Activated naive CD4-positive, alpha-beta T cell treated with anti-CD3 and anti-CD28 coated beads, Interleukin-2, amount 50 U/mL, for 72 hours (primary cell): ENCODE results near the gene GNL2. TPM values are rescaled to one million over a fixed set of nuclear protein-coding genes. Genes with fewer than 3 reads are reported as not detected.
"Not testable (repeated sequence)": the region's sequence is repeated elsewhere in the genome, so short reads cannot be mapped to it uniquely, and the experiment has no call there.

Experiments used
- ATAC-seq, 2 donors: fragments of 150-1000 bp; cut with Tn5 transposase; 2 replicates each; pipeline ENCODE4 v1.10.0; 2021; ENCODE audit warnings: mild to moderate bottlenecking in 2 of 2, moderate library complexity in 2 of 2
- DNase-seq, 2 donors: peaks; one replicate each; pipeline ENCODE4 v3.0.0; 2021 to 2022; ENCODE audit warnings: low spot score in 2 of 2
- H3K27ac Mint-ChIP-seq, 2 donors: one replicate each; pipeline ENCODE4 v1.8.0; 2022; ENCODE audit warnings: mild to moderate bottlenecking in 2 of 2, mixed read lengths in 2 of 2
- H3K36me3 Mint-ChIP-seq, 2 donors: one replicate each; pipeline ENCODE4 v1.8.0; 2022; ENCODE audit warnings: mixed read lengths in 2 of 2
- H3K9me3 Mint-ChIP-seq, 2 donors: one replicate each; pipeline ENCODE4 v1.8.0; 2022; ENCODE audit warnings: mixed read lengths in 2 of 2
- total RNA-seq, 2 donors: library from RNA; stranded (reverse); gene quantifications; one replicate each; pipeline ENCODE4 v1.2.3, GENCODE V29; 2022

Gene GNL2
- total RNA-seq, 2 donors from 2014 or later, result 70.3 to 75.7 TPM

GRCh38 chr1:37574834-37575480 is 20.8 kb downstream of the GNL2 start:
- Mint-ChIP-seq H3K27ac (peak overlapping the region; percentile 49 to 96), H3K9me3 (no peaks in the 10 kb centered on the region), H3K36me3 (peaks cover 25 to 61% of the 10 kb centered on the region in 2 donors)
- DNase-seq (no peak), ATAC-seq (peak; percentile 51 to 76)

- Mint-ChIP-seq H3K36me3 (peaks cover 41 to 60% of the 10 kb centered on the region in 2 donors), H3K27ac (peak overlapping the region; percentile 72 to 77), H3K9me3 (no peaks in the 10 kb centered on the region)
- ATAC-seq (no peak), DNase-seq (no peak)
Observed at GRCh38 chr1:37570528-37571334, 25.0 kb downstream of the GNL2 start.

- no peak for ATAC-seq
- DNase-seq, result no peak
- H3K36me3 Mint-ChIP-seq, result peaks cover 22 to 37% of the 10 kb centered on the region in 2 donors
- H3K9me3 Mint-ChIP-seq, result no peaks in the 10 kb centered on the region
- H3K27ac Mint-ChIP-seq, result no peak overlapping the region
Observed at GRCh38 chr1:37567023-37567422, 28.7 kb downstream of the GNL2 start.

- Mint-ChIP-seq H3K9me3 (no peaks in the 10 kb centered on the region), H3K27ac (no peak overlapping the region), H3K36me3 (peaks cover 16 to 25% of the 10 kb centered on the region in 2 donors)
- no peak for ATAC-seq
- DNase-seq, result no peak
Observed at GRCh38 chr1:37564892-37565291, 30.8 kb downstream of the GNL2 start.

- no peak for ATAC-seq
- Mint-ChIP-seq H3K36me3 (peaks cover 6 to 10% of the 10 kb centered on the region in 2 donors), H3K27ac (peak overlapping the region in 1 of 2 donors; percentile 47), H3K9me3 (no peaks in the 10 kb centered on the region)
- no peak for DNase-seq
Observed at GRCh38 chr1:37562984-37563383, 32.8 kb downstream of the GNL2 start.

GRCh38 chr1:37561133-37562132 is 34.3 kb downstream of the GNL2 start:
- no peaks in the 10 kb centered on the region for H3K9me3 Mint-ChIP-seq
- DNase-seq (peak in 1 of 2 donors; percentile 45), ATAC-seq (peak; percentile 64 to 74)
- peak overlapping the region; percentile 3 to 93 for H3K27ac Mint-ChIP-seq
- H3K36me3 Mint-ChIP-seq, result peaks cover 0 to 5% of the 10 kb centered on the region in 2 donors

GRCh38 chr1:37560401-37561132 is 35.2 kb downstream of the GNL2 start:
- no peak for ATAC-seq
- Mint-ChIP-seq H3K9me3 (no peaks in the 10 kb centered on the region), H3K36me3 (peaks cover 0 to 3% of the 10 kb centered on the region in 2 donors), H3K27ac (peak overlapping the region in 1 of 2 donors; percentile 51)
- no peak for DNase-seq

GRCh38 chr1:37559957-37560379 is 35.8 kb downstream of the GNL2 start:
- not testable (repeated sequence) for H3K36me3 Mint-ChIP-seq, H3K27ac Mint-ChIP-seq, ATAC-seq, DNase-seq, H3K9me3 Mint-ChIP-seq

DNA sequence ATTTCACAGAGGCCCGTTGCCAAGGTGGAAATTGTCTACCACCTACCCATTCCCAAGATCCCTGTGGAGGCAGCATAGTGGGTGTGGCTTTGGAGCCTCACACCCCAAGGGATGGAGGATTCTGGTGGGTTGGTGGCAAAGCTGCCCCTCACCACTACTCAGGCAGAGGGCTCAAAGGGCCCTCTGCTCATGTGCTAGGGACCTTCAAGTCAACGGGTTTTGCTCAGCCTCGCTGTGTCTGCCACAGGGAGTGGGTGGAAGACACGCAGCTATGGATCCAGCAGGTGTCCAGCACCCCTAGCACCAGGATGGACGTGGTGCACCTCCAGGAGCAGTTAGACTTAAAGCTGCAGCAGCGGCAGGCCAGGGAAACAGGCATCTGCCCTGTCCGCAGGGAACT is 36.7 kb downstream of the GNL2 start:
- DNase-seq, result no peak
- Mint-ChIP-seq H3K36me3 (peaks cover 4 to 5% of the 10 kb centered on the region in 2 donors), H3K9me3 (no peaks in the 10 kb centered on the region), H3K27ac (peak overlapping the region in 1 of 2 donors; percentile 34)
- ATAC-seq, result no peak

DNA sequence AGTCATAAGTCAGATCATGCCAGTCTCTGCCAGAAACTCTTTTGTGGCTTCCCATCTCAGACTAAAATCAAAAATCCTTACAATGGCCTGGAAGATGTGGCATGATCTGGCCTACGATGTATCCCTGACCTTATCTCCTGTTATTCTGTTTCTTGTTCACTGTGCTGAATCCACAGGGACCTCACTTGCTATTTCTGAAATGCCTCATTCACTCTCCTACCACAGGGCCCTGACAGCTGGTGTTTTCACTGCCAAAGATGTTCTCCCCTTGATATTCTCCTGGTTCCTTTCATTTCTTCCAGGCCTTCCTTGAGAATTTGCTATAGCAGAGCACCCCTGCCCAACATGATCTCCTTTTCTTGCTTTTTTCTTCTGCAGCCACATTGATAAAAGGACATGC is 37.3 kb downstream of the GNL2 start:
- Mint-ChIP-seq H3K9me3 (no peaks in the 10 kb centered on the region), H3K27ac (peak overlapping the region in 1 of 2 donors; percentile 34), H3K36me3 (peaks cover 8 to 10% of the 10 kb centered on the region in 2 donors)
- ATAC-seq, result no peak
- DNase-seq, result no peak

GRCh38 chr1:37557402-37557801 is 38.3 kb downstream of the GNL2 start:
- Mint-ChIP-seq H3K36me3 (peaks cover 15 to 19% of the 10 kb centered on the region in 2 donors), H3K27ac (no peak overlapping the region), H3K9me3 (no peaks in the 10 kb centered on the region)
- no peak for DNase-seq
- ATAC-seq, result no peak

- Mint-ChIP-seq H3K36me3 (peaks cover 15 to 19% of the 10 kb centered on the region in 2 donors), H3K27ac (peak within 1 kb of the TSS in 1 of 2 donors; percentile 30), H3K9me3 (no peaks in the 10 kb centered on the region)
- ATAC-seq, result no peak
- peak in 1 of 2 donors; percentile 50 for DNase-seq
Observed at GRCh38 chr1:37556712-37557196, 39.0 kb downstream of the GNL2 start, which contains the start of gene DNALI1. TSS of gene DNALI1 (plus strand) at chr1:37556940. CDS start at chr1:37556995, 55 bp downstream.

DNA sequence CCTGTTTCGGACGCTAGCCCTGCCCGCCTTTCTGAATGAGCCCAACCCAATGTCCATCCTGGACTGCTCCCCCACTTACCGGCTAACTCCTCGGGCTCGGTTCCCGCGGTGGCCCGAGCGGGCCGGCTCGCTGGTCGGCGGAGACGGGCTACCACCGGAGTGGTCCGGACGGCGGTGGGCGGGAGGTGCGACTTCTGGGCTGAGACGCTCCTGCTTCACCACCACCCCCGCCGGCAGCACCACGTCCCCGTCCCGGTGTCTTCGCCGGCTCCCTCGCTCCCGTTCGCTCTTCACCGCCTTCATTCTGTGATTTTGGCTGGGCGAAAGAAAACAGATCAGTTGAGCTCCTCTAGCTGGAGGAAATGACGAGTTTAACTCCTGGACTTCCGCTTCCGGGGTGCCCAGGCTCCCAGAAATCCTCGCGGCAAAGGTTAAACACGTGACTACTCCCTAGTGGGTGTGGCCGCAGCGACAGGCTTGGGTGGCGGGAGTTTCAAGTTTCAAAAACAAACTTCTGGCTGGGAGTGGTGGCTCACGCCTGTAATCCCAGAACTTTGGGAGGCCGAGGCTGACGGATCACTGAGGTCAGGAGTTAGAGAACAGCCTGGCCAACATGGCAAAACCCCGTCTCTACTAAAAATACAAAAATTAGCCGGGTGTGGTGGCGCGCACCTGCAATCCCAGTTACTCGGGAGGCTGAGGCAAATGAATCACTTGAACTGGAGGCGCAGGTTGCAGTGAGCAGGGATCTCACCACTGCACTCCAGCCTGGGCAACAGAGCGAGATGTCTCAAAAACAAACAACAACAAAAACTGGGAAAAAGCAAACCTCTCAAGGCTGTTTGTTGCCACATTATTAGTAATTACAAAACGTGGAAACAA is 41.6 kb downstream of the GNL2 start, which contains the start of gene SNIP1:
Gene SNIP1 (minus strand): TSS at position 367 of the 882 bp plus-strand sequence. CDS start 64 bp downstream, at position 303.
- ATAC-seq, result peak; percentile 95 to 100
- peak; percentile 86 to 92 for DNase-seq
- Mint-ChIP-seq H3K36me3 (peaks cover 15 to 19% of the 10 kb centered on the region in 2 donors), H3K9me3 (no peaks in the 10 kb centered on the region), H3K27ac (peak within 1 kb of the TSS; percentile 99 to 100)

GRCh38 chr1:37553598-37553926 is 42.2 kb downstream of the GNL2 start:
- DNase-seq (no peak), ATAC-seq (peak; percentile 4 to 10)
- Mint-ChIP-seq H3K9me3 (no peaks in the 10 kb centered on the region), H3K36me3 (peaks cover 19 to 20% of the 10 kb centered on the region in 2 donors), H3K27ac (peak overlapping the region; percentile 83 to 99)

DNA sequence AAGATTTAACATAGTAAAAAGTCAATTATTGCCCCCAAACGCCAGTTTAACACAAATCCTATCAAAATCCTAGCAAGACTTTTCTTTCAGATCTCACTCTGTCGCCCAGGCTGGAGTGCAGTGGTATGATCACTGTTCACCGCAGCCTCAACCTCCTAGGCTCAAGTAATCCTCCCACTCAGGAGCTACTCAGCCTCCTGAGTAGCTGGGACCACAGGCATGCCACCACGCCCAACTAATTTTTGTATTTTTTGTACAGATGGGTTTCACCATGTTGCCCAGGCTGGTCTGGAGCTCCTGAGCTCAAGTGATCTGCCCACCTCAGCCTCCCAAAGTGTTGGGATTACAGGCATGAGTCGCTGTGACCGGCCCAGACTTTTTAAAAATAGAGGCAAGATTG is 46.4 kb downstream of the GNL2 start:
- DNase-seq, result no peak
- H3K36me3 Mint-ChIP-seq, result peaks cover 30 to 32% of the 10 kb centered on the region in 2 donors
- H3K9me3 Mint-ChIP-seq, result no peaks in the 10 kb centered on the region
- peak overlapping the region in 1 of 2 donors; percentile 76 for H3K27ac Mint-ChIP-seq
- ATAC-seq, result no peak
